NCI-H345 (cell line): Measurements from ENCODE around the gene ASPG.

Experiments used
- DNase-seq: peaks from one replicate; lab custom pipeline; 2025; lab: John Stamatoyannopoulos, UW

The ASPG gene

DNA sequence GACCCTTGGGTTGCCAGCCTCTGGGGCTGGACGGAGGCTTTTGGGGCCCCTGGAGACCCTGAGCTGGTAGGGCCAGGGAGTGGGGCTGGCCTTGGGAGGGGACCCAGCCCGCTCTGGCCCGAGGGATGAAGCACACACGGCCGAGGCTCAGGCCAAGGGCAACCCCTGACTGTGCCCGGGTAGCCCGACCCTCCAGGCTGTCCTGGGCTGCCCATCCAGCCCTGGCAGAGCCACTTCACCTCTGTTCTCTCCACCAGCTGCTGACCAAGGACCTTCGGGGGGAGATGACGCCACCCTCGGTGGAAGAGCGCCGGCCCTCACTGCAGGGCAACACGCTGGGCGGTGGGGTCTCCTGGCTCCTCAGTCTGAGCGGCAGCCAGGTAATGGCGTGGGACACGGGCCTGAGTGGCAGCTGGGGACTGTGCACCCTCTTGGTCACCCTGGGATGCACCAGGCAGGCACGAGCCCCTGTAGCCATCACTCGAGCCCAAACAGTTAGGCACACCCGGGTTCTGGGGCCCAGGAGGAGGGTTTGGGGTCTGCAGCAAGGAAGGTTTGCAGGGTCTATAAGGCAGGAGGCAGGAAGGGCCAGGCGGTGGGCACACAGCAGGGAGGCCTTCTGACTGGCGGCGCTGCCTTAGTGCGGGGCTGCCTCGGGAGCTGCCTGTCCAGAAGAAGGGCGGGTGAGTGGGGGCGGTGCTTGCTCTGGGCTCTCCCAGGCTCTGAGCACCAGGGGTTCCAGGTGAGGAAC, 19.7 kb downstream of the ASPG start:
- DNase-seq = no peak

DNA sequence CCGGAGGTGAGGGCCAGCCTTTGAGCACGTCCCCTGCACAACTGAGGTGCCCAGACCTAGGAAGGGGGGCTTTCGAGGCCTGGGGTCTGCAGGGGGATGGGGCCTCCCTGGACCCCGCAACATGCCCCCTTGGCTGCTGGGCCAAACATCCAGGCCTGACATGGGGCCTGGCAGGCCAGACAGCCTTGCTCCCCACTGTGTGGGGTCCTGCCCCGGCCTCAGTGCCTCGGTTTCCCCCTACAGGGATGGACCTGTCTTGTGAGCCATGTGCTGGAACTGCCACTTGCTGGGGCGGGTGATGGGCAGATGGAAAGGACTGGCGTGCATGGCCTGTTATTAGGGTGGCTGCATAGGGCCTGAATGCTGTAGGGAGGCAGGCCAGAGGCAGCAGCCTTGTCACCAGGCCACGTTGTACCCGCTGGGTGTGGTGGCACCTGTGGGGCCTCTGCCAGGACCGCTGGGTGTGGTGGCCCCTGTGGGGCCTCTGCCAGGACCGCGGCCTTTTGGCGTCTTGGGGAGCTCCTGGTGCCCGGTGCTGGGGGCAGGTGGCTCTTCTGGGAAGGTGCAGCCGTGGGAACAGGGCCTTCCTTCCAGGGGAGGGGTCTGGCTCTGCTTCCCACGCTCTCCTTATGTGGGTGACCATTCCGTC, 20.4 kb downstream of the ASPG start:
- no peak for DNase-seq

DNA sequence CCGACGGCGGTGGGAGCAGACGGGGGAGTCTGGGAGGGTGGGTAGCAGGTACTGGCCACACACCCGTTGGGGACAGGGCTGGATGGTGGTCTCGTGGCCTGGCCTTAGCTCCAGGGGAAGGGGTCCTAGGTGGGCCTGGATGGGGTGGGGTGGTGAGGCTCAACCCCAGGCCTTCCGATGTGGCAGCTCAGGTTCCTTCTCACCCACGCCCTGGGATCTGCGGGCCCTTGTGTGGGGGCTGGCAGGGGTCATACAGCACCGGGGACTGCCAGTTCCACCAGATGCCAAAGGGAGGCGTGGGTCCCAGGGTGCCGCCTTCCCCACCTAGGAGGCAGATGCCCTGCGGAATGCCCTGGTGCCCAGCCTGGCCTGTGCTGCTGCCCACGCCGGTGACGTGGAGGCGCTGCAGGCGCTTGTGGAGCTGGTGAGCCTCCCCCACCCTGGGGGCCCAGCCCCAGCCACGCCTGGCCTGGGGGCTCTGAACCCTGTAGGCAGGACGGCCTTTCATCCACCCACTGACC, 21.0 kb downstream of the ASPG start:
- DNase-seq = no peak

DNA sequence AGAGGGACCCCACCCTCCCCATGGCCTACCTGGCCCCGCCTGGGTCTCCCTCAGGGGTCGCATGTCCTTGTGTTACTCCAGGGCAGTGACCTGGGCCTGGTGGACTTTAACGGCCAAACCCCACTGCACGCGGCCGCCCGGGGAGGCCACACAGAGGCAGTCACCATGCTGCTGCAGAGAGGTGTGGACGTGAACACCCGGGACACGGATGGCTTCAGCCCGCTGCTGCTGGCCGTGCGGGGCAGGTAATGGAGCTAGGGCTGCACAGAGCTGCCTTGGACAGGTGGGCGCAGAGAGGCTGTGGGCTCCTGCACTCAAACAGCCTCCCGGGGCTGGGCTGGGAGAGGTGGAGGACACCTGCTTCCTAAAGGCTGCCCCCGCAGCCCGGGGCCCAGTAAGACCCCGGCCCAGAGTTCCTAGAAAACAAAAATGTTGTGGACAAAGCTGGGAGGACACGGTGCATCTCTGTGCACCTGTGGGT, 21.6 kb downstream of the ASPG start:
- DNase-seq = no peak

- no peak for DNase-seq
Observed at GRCh38 chr14:104107611-104108569, 22.4 kb downstream of the ASPG start.

GRCh38 chr14:104108570-104109541, 23.4 kb downstream of the ASPG start:
- no peak for DNase-seq

GRCh38 chr14:104109731-104110361, 24.3 kb downstream of the ASPG start:
- no peak for DNase-seq

DNA sequence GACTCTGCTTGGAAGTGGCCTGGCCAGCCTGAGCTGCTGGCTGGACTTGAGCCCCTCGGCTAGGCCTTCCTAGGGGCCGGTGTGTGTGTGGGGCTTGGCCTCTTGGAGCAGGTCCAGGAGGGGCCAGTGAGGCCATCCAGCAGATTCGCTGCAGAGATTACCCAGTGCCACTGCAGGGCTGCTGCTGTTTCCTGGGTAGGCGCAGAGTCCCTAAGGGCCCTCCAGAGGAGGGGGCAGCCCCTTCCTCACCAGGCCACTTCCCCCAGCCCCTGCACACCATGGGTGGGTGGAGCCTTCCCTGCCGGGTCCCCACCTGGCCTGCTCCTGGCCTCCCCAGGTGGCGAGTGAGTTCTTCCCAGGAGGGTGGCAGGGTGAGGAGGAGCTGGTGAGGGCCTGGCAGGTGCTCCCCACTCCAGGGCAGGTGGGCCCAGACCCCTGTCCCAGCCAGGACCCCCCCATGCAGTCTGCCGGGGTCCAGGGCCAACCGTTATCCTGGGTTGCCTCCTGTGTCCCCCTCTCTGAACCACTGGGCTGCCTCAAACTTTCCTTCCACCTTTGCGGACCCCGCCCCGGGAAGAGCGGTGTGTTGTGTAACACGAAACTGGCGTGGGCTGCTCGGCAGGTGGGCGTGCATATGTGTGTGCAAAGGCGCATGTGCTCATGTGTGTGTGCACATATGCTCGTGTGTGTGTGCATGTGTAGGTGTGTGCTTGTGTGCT, 25.1 kb downstream of the ASPG start:
- DNase-seq = no peak

- no peak for DNase-seq
Observed at GRCh38 chr14:104111301-104112112, 26.0 kb downstream of the ASPG start.

- no peak for DNase-seq
Observed at GRCh38 chr14:104112113-104112505, 26.6 kb downstream of the ASPG start.

GRCh38 chr14:104112609-104113571, 27.4 kb downstream of the ASPG start:
- no peak for DNase-seq

GRCh38 chr14:104113631-104114420, 28.3 kb downstream of the ASPG start:
- DNase-seq = no peak

GRCh38 chr14:104114421-104115130, 29.1 kb downstream of the ASPG start:
- no peak for DNase-seq

GRCh38 chr14:104115131-104115600, 29.7 kb downstream of the ASPG start:
- no peak for DNase-seq

DNA sequence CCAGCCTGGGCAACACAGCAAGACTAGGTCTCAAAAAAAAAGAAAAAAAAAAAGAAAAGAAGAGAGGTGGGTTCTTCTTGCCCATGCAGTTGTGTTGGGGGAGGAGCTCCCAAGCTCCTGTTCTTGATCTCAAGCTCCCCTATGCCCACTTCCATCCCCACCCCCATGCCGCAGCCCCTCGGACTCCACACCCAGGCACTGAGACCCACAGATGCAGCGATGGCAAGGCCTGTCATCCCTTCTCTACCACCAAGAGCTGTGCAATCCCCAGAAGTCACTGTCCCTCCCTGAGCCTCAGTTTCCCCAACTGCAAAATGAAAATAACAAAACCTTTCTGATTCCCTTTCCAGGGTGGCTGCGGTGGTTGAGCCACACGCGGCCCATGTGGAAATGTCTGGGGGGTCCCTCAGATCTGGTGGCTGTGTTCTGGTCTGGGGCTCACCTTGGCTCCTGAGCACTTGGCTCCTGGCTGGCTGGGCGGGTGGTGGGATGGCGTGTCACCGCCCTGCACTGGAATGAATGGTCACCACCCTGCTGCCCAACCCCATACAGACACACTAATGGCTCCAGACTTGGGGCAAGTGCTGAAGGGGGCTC, 30.3 kb downstream of the ASPG start:
- DNase-seq = no peak

DNA sequence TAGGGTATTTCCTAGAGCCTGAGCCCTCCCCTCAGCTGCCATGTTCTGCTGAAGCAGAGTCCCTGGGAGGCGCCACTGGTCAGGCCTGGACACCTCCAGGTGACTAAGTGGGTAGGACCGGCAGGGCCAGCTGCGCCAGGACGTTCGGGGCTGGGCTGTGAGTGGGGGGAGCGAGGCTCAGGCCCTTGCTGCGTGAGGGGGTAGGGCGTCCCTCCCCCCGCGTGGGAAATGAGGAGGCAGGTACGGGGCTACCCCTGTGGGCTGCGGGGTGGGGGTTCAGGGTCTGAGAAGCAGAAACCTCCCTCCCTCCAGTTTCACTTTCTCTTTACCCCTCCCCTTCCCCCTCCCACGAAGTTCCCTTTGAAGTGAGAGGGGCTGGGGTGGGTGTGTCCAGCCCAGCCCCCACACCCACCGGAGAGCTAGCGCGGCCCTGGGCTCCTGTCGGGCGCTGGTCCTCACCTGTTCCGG, 30.8 kb downstream of the ASPG start:
- no peak for DNase-seq
